Measurements from ENCODE around the gene OIT3.

GRCh38 chr10:72904806-72905205 lies 11.3 kb downstream of the OIT3 start:
- no peak for TF ChIP-seq CTCF (conservative IDR thresholded peaks at IDR 0.05; ENCODE audit: low read length)
- no peak for TF ChIP-seq EZH2phosphoT487 (IDR thresholded peaks at IDR 0.05; ENCODE audit: borderline replicate concordance, low read depth, low read length)
